ENCODE data around the gene DHDH.
"Not testable (repeated sequence)": the region's sequence is repeated elsewhere in the genome, so short reads cannot be mapped to it uniquely, and the experiment has no call there.

The DHDH gene

DNA sequence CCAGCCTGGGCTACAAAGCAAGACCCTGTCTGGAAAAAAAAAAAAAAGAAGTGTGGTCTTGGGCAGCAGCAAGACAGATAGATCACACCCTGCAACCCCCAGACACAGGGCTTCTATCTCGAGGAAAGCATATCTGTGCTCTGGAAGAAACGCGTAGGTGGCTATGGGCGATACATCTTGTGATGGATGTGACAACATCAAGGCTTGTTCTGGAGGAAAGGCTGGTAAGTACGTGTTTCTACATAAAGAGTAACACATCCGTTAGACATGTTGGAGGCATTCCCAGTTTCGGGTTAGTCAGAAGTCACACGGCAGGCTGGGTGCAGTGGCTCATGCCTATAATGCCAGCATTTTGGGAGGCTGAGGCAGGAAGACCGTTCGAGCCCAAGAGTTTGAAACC, 6.6 kb upstream of the DHDH start:
- H3K4me3 ChIP-seq (IDR thresholded peaks at IDR 0.05; ENCODE audit: insufficient read depth, low read depth, low read length) = no peak overlapping the region
- peaks cover 8% of the 10 kb centered on the region for H3K27me3 ChIP-seq (ENCODE audit: insufficient read depth, low read depth)
- H3K4me2 ChIP-seq = no peak overlapping the region
- H3K79me2 ChIP-seq (ENCODE audit: insufficient read depth, low read depth) = no peaks in the 10 kb centered on the region
- no peak overlapping the region for H2AFZ ChIP-seq (ENCODE audit: low read depth)
- H3K36me3 ChIP-seq (ENCODE audit: insufficient read depth) = no peaks in the 10 kb centered on the region
- H3K4me1 ChIP-seq (ENCODE audit: low read depth, poor library complexity, severe bottlenecking) = no peaks in the 10 kb centered on the region
- no peaks in the 10 kb centered on the region for H4K20me1 ChIP-seq (ENCODE audit: insufficient read depth)
- H3K9ac ChIP-seq = no peak overlapping the region
- TF ChIP-seq, protein P1, sequence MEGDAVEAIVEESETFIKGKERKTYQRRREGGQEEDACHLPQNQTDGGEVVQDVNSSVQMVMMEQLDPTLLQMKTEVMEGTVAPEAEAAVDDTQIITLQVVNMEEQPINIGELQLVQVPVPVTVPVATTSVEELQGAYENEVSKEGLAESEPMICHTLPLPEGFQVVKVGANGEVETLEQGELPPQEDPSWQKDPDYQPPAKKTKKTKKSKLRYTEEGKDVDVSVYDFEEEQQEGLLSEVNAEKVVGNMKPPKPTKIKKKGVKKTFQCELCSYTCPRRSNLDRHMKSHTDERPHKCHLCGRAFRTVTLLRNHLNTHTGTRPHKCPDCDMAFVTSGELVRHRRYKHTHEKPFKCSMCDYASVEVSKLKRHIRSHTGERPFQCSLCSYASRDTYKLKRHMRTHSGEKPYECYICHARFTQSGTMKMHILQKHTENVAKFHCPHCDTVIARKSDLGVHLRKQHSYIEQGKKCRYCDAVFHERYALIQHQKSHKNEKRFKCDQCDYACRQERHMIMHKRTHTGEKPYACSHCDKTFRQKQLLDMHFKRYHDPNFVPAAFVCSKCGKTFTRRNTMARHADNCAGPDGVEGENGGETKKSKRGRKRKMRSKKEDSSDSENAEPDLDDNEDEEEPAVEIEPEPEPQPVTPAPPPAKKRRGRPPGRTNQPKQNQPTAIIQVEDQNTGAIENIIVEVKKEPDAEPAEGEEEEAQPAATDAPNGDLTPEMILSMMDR (conservative IDR thresholded peaks at IDR 0.05; ENCODE audit: low read depth, low read length) = no peak
- H3K27ac ChIP-seq = no peak overlapping the region

DNA sequence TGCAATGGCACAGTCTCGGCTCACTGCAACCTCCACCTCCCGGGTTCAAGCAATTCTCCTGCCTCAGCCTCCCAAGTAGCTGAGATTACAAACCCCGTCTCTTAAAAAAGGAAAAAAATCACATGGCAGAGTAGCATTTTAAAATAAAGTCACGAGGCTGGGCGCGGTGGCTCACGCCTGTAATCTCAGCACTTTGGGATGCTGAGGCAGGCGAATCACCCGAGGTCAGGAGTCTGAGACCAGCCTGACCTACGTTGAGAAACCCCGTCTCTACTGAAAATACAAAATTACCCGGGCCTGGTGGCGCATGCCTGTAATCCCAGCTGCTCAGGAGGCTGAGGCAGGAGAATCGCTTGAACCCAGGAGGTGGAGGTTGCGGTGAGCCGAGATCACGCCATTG, 5.8 kb upstream of the DHDH start:
- H3K4me2 ChIP-seq; H4K20me1 ChIP-seq (ENCODE audit: insufficient read depth); H3K79me2 ChIP-seq (ENCODE audit: insufficient read depth, low read depth); H3K36me3 ChIP-seq (ENCODE audit: insufficient read depth); H3K9ac ChIP-seq; H2AFZ ChIP-seq (ENCODE audit: low read depth); H3K27ac ChIP-seq; H3K4me3 ChIP-seq (IDR thresholded peaks at IDR 0.05; ENCODE audit: insufficient read depth, low read depth, low read length); H3K4me1 ChIP-seq (ENCODE audit: low read depth, poor library complexity, severe bottlenecking): not testable (repeated sequence)
- H3K27me3 ChIP-seq (ENCODE audit: insufficient read depth, low read depth) = peaks cover 16% of the 10 kb centered on the region

DNA sequence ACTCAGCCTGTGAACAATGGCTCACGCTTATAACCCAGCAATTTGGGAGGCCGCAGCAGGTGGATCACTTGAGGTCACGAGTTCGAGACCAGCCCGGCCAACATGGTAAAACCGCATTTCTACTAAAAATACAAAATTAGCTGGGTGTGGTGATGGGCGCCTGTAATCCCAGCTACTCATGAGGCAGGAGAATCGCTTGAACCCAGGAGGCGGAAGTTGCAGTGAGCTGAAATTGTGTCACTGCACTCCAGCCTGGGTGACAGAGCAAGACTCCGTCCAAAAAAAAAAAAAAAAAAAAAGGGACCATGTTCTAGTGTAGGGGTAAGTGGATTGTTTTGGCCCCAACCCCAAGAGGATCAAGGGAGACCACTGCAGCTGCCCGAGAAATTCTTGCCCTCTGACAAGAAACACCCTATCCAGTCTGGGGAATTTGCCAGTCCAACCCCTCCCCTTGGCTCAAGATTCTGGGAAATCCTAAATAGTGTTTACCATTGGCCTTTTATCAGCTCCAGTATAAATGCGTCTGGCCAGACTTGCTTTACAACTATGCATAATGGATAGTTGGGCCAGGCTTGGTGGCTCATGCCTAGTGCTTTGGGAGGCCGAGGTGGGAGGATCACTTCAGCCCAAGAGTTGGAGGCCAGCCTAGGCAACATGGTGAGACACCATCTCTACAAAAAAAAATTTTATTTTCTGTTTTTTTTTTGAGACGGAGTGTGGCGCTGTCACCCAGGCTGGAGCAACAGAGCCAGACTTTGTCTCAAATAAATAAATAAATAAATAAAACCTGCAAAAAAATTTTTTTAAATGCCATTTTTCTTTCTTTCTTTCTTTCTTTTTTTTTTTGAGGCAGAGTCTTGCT, 5.1 kb upstream of the DHDH start:
- TF ChIP-seq, protein P1 (conservative IDR thresholded peaks at IDR 0.05; ENCODE audit: low read depth, low read length) = no peak
- H3K9ac ChIP-seq = no peak overlapping the region
- no peak overlapping the region for H3K4me3 ChIP-seq (IDR thresholded peaks at IDR 0.05; ENCODE audit: insufficient read depth, low read depth, low read length)
- H3K4me1 ChIP-seq (ENCODE audit: low read depth, poor library complexity, severe bottlenecking) = peaks cover 4% of the 10 kb centered on the region
- no peaks in the 10 kb centered on the region for H3K36me3 ChIP-seq (ENCODE audit: insufficient read depth)
- no peak overlapping the region for H3K4me2 ChIP-seq
- peaks cover 22% of the 10 kb centered on the region for H3K27me3 ChIP-seq (ENCODE audit: insufficient read depth, low read depth)
- no peaks in the 10 kb centered on the region for H4K20me1 ChIP-seq (ENCODE audit: insufficient read depth)
- H2AFZ ChIP-seq (ENCODE audit: low read depth) = no peak overlapping the region
- no peaks in the 10 kb centered on the region for H3K79me2 ChIP-seq (ENCODE audit: insufficient read depth, low read depth)
- no peak overlapping the region for H3K27ac ChIP-seq

DNA sequence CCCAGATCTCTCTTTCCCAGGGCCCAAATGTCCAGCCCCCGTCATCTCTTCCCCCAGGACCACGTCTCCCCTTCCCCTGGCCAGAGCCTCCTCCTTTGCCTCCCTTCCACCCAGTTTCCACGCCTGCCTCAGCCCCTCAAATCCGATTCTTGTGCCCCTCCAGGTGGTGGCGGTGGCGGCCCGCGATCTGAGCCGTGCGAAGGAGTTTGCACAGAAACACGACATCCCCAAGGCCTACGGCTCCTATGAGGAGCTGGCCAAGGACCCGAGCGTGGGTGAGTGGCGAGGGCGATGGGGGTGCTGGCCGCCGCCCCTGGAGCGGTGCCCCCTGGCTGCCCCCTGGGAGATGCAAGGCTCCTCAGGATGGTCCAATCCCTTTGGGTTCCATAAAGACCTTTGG, 1.3 kb downstream of the DHDH start:
- TF ChIP-seq, protein P1 (conservative IDR thresholded peaks at IDR 0.05; ENCODE audit: low read depth, low read length) = no peak
- H3K79me2 ChIP-seq (ENCODE audit: insufficient read depth, low read depth) = no peaks in the 10 kb centered on the region
- H4K20me1 ChIP-seq (ENCODE audit: insufficient read depth) = no peaks in the 10 kb centered on the region
- no peak overlapping the region for H3K27ac ChIP-seq
- peaks cover 44% of the 10 kb centered on the region for H3K27me3 ChIP-seq (ENCODE audit: insufficient read depth, low read depth)
- H3K9ac ChIP-seq = no peak overlapping the region
- H2AFZ ChIP-seq (ENCODE audit: low read depth) = no peak overlapping the region
- no peak overlapping the region for H3K4me2 ChIP-seq
- H3K36me3 ChIP-seq (ENCODE audit: insufficient read depth) = no peaks in the 10 kb centered on the region
- H3K4me3 ChIP-seq (IDR thresholded peaks at IDR 0.05; ENCODE audit: insufficient read depth, low read depth, low read length) = no peak overlapping the region
- peaks cover 9% of the 10 kb centered on the region for H3K4me1 ChIP-seq (ENCODE audit: low read depth, poor library complexity, severe bottlenecking)

DNA sequence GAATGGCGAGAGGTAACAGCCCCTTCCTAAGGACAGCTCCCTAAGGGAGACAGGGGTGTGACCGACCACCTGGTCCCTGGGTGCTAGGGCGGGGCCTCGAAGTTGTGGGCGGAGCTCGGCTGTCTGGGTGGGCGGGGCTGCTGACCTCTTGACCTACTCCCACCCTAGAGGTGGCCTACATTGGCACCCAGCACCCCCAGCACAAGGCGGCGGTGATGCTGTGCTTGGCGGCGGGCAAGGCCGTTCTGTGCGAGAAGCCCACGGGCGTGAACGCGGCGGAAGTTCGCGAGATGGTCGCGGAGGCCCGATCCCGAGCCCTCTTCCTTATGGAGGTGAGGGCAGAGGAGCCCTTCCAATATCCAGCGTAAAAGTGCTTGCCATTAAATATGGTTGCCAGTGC, 2.4 kb downstream of the DHDH start:
- Histone ChIP-seq H4K20me1 (ENCODE audit: insufficient read depth) (no peaks in the 10 kb centered on the region), H3K9ac (no peak overlapping the region), H2AFZ (ENCODE audit: low read depth) (no peak overlapping the region), H3K27me3 (ENCODE audit: insufficient read depth, low read depth) (peaks cover 44% of the 10 kb centered on the region), H3K36me3 (ENCODE audit: insufficient read depth) (no peaks in the 10 kb centered on the region), H3K4me3 (IDR thresholded peaks at IDR 0.05; ENCODE audit: insufficient read depth, low read depth, low read length) (no peak overlapping the region), H3K4me1 (ENCODE audit: low read depth, poor library complexity, severe bottlenecking) (peaks cover 9% of the 10 kb centered on the region), H3K27ac (no peak overlapping the region), H3K4me2 (no peak overlapping the region), H3K79me2 (ENCODE audit: insufficient read depth, low read depth) (no peaks in the 10 kb centered on the region)
- TF ChIP-seq, protein P1 (conservative IDR thresholded peaks at IDR 0.05; ENCODE audit: low read depth, low read length) = no peak
